Globus pallidus (tissue), 1 donor: ENCODE results near the gene SPINK9.
"Not testable (repeated sequence)": the region's sequence is repeated elsewhere in the genome, so short reads cannot be mapped to it uniquely, and the experiment has no call there.

Experiments
- DNase-seq: peaks from one replicate; pipeline ENCODE4 v3.0.0-alpha.2; 2015; ENCODE audit warnings: low spot score

Gene SPINK9, protein sequence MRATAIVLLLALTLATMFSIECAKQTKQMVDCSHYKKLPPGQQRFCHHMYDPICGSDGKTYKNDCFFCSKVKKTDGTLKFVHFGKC

DNA sequence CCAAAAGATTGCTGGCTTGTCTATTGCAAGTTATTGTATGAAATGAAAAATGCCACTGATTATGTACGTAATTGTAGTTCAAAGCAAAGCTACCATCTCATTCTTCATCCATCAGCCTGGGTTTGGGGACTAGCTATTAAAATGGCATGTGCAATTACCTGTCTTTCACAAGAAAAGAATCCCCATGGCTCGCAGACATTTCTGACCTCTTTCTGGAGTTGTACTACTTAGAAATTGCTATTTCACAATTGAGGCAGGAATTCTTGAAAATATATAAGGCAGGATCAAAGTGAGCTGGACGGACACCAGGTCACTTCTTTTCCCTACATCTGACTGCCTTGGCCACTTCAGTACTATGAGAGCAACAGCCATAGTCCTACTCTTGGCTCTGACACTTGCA lies at the start of gene SPINK9:
Gene SPINK9, plus strand, starts transcription at position 301 of the 400 bp plus-strand sequence. Its CDS starts 55 bp downstream, at position 356.
- DNase-seq = no peak

DNA sequence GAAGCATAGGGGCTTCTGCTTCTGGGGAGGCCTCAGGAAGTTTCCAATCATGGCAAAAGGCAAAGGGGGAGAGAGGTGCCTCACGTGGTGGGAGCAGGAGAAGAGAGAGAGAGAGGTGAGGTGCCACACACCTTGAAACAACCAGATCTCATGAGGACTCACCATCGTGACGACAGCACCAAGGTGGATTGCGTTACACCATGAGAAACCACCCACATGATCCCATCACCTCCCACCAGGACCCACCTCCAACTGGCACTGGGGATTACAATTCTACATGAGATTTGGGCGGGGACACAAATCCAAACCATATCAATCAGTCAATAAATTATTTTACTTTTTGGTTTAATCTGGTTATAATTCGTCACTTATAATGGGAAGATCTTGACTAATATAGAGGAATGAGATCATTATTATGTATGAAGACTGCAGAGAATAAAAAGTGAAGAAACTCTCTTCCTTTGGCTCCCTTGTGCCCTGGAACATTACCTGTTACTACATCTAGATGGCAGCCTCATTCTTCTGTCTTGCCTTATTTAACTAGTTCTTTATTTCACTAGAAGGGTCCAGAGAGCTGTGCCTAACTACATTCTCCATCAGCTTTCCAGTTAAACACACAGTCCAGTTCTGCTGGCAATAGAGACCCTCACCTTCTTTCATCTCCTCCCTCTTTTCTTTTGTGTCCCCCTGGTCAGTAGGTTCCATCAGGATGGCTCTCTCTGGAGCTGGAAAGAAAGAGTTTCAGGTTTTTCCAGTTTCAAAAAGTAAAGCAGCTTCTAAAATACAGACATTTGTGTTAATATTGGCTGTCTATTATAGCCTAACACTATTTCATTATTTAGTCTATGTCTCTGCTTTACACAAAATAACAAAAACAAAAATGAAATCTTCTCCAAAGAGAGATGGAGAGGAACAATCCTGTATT lies 44.8 kb upstream of the SPINK9 start:
- peak; percentile 34 for DNase-seq

DNA sequence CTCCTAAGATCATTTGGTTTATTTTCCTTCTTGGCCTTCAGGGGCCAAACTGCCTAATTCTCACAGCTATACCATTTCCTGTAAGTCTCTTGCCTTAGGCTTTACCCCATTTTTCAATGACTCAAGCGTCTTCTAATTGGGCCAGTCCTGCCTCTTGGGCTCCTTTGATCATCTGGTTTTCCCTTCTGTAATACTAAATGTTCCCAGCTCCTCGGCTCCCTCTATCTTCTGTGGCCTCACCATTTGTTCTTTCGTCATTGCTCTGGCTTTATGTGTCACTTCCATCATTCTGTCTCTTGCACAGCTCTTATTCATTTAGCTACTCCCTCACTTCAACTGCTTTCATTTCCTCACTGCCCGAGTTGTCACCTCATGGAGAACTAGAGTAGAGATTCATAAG lies 37.6 kb upstream of the SPINK9 start:
- DNase-seq = no peak

DNA sequence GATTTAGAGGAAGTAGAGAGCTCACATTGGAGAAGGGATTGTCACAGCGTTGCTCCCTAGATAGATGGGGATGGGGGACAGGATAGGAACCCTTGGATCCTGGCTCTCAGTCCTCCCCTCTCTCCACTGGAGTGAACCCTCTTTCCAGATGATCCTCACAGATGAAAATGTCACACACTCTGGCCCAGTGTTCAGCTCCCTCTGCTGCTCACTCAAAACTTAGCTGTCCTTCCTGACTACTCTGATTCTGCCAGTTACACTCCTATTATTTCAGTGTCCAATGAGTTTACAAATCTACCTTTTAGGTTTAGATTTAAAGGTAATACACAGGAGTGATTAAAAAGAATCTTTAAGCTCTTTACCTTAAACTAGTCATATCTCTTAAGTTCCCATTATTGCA lies 28.9 kb upstream of the SPINK9 start:
- no peak for DNase-seq

DNA sequence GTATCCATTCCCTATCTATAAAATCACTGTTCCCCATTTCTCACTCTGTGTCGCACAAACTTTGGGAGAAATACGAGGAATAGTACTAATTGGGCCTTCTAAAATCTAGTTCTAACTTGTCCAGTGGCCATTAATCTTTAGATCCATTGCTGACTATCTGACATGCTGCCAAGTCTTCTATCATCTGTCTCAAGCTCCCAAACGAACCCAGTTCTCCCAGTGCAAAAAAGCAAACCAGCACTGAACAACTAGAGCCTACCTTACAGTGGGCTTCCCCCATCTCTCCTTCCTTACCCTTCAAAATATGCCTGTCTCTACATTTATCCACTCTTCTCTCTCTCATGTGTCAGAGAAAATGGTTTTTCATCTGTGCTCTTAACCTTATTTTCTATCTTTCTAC lies 26.3 kb upstream of the SPINK9 start:
- DNase-seq = no peak

DNA sequence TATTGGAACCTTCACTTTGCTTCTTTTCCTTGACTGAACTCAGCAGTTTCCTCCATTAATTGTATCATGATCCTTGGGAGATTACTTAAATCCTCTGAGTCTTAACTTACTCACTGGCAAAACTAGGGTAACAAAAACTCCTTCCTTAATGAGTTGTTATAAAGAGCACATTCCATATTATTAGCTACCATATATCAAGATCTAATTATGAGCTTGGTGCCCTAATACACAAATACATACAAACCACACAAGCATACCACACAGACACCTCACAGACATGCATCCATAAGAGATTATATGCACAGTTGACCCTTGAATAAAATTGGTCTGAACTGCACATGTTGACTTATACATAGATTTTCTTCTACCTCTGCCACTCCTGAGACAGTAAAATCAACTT lies 25.6 kb upstream of the SPINK9 start:
- DNase-seq = no peak

DNA sequence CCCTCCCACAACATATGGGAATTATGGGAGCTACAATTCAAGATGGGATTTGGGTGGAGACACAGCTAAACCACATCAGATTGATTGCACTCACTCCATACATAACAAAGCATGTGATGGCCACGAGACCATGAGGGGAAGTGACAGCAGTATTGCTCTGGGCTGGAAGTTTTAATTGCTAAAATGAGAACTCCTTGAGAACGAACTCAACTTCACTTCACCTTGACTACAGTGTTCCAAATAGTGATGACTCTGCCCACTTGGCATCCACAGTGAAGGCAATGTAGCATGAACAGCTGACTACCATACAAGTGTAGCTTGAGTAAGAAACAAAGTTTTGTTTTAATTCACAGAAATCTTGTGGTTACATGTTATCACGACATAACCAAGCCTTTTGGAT lies 23.9 kb upstream of the SPINK9 start:
- DNase-seq = no peak

DNA sequence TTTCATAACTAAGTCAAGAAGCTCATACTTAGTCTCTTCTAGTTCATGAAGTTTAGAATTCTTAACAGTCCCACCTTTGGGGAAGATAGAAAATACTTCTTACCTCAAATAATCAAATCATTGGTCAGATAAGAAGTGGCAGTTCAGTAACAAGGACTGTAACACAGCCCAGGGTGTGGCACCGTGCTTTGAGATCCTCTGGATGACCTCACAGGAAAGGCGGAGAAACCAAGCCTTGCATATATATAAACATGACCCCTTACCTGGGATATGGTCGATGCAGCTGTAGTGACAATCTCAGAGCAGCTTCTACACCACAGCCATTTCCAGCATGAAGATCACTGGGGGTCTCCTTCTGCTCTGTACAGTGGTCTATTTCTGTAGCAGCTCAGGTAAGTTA lies 23.2 kb upstream of the SPINK9 start, which contains the start of gene SPINK7:
Gene SPINK7, plus strand, starts transcription at position 271 of the 400 bp plus-strand sequence. Its CDS starts 61 bp downstream, at position 332.
- DNase-seq = no peak

DNA sequence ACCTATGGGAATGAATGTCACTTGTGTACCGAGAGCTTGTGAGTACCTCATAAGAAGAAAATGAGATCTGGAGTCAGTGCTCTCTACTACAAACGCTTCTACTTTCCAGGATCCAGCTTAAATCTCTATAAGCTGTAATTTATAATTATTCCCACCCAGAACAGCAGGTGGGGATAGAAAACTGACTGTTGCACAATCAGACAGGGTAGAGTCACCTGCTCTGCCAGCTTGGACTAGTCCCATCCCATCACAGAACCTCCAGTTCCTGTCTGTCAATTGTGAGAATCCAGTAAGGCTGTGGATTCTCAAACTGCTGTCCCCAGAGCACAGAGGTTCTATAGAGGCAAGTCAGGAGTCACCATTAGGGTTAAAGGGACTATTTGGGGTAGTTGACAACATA lies 21.2 kb upstream of the SPINK9 start:
- no peak for DNase-seq

DNA sequence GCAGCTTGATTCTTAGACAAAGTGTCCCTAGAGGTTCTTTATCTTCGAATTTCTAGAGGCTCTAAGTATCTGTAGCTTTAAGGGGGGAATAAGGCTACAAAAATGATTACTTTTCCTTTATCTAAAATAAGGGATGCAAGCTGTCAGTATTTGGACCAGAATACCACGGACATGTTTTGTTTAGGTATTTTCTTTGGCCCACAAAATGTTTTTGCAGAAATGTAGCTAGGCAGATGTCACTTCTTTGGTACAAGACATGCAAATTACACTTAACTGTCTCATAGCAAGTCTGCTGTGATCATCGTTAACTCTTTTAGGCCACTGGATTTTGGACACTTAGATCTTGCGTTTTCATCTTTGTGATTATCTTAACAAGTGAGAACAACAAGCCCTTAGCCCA lies 20.6 kb upstream of the SPINK9 start:
- DNase-seq = no peak

DNA sequence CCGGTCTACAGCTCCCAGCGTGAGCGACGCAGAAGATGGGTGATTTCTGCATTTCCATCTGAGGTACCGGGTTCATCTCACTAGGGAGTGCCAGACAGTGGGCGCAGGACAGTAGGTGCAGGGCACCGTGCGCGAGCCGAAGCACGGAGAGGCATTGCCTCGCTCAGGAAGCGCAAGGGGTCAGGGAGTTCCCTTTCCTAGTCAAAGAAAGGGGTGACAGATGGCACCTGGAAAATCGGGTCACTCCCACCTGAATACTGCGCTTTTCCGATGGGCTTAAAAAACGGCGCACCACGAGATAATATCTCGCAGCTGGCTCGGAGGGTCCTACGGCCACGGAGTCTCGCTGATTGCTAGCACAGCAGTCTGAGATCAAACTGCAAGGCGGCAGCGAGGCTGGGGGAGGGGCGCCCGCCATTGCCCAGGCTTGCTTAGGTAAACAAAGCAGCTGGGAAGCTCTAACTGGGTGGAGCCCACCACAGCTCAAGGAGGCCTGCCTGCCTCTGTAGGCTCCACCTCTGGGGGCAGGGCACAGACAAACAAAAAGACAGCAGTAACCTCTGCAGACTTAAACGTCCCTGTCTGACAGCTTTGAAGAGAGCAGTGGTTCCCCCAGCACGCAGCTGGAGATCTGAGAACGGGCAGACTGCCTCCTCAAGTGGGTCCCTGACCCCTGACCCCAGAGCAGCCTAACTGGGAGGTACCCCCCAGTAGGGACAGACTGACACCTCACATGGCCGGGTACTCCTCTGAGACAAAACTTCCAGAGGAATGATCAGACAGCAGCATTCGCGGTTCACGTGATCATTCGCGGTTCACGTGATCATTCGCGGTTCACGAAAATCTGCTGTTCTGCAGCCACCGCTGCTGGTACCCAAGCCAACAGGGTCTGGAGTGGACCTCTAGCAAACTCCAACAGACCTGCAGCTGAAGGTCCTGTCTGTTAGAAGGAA lies 15.1 kb upstream of the SPINK9 start:
- not testable (repeated sequence) for DNase-seq

DNA sequence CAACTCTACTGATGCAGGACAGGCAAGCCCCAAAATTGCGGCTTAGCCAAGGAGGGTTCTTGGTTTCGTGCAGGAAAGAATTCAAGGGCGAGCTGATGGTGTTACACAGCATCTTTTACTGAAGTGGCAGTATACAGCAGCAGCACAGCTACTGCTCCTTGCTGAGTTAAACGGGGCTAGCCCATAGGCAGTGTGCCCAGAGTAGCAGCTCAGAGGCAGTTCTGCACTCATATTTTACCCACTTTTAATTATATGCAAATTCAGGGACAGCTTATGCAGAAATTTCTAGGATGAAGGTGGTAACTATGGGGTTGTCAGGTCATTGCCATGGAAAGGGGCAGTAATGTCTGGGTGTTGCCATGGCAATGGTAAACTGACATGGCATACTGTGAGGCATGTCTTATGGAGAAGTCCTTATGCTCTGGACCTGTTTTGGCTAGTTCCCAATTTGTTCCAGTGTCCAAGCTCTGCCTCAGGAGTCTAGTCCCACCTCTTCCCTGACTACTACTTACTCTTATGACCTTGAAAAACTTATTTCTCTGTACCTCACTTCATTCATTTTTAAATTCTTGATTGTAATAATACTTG lies 2.0 kb upstream of the SPINK9 start:
- no peak for DNase-seq

DNA sequence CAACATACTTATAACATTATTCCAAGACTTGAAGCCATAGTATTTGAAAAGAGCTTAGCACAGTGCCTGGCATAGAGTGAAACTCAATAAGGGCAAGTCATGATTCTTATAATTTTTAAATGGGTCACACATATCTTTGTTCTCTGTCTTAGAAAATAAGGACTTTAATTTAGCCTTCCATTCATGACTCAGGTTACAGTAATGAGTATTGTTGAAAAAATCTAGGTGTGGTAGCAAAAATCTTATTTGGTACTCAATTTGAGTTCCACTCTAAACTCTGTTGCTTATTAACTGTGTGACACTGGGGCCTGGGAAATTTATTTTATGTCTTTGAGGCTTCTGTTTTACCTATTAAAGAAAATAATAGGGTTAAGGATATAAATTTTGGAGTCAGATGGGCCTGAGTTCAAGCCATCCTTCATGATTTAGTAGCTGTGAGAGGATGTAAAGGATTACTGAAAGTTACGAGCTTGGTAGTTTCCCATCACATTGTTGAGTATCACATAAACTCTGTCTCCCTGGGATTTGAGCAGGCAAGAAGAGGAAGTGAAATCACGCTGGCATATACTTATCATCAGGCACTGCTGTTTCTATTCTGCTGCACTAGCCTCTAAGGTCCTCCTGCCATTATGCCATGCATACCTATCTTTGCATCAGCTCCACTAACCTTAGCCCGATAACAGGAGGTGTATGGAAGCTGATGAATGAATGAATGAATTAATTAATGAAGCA lies 1.5 kb downstream of the SPINK9 start:
- DNase-seq = peak; percentile 7

DNA sequence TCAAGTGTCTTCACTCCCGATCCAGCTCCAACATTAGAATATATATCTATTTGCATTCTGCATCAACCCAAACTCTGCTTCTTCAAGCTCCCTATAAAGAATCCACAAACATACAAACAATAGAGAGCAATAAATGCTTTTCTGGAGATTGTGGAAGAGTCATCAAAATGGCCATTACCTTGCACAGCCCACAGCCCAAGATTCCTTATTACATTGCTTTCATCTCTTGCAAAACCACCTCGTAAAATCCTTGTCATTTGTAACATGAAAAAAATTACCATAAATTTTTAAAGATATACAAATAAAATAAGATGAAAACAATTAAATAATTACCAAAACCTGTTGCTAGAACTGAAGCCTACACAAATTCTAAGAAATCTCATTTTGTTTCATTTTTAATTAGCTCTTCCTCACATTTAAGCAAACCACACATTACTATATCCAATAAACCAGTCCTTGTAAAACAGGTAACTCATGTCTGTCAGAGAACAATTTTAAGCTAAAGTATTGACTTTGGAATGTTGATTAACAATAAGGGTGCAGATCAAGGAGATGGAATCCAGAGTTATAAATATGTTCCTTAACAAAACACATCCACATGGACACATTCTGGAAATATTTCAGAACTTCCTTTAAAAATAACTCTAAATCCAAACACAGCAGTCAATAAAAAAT lies 7.1 kb downstream of the SPINK9 start:
- DNase-seq = no peak

DNA sequence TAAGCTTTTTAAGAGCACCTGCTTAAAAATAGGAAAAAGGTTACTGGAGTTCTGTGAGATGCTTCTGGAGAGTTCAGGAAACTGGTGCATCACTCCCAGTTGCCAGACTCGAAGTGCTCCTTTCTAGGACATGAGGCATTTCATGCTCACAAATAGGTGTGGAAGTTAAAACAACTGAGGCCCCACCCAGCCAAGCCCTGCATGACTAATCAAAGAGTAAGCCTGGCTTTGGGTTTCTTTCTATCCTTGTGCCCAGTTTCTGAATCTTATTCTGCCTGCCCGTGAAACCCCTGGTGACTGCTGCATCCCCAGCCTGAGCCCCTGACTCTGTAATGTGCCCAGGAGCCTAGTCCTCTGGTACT lies 7.7 kb downstream of the SPINK9 start:
- no peak for DNase-seq

DNA sequence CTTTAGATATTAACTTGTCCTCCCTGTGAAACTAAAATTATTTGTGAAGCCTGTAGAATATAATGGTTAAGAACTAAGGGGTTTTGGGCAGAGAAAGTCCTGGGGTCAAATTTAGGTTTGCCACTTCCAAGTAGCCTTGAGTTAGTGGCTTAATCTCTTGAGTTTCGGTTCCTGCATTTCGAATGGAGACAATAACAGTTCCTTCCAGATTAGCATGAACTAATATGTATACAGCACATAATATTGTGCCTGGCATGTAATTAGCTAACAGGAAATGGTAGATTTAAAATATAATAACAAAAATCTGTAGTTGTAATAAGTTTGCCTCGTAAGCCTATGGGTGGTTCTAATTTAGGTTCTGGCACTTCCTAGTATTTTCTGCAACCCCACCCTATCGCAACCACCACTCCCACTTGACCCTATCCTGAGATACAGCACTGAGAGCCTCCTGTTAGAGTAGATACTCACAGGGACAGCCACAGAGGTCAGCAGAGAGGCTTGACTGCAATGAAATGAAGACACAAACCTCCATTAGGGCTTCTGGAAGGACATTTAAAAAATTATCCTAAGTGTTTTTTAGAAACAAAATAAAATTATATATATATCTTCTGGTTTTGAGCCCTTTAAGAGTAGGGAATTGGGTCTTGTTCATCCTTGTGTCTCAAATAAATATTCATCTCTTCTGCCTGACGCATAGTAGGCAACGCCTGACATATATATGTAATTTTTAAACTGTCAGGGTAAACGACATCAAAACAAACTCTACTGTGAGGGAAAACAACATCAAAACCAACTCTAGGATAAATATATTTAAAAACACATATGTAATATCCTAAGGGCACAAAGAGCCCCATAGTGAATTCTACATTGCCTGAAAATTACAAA lies 8.5 kb downstream of the SPINK9 start:
- DNase-seq = no peak

DNA sequence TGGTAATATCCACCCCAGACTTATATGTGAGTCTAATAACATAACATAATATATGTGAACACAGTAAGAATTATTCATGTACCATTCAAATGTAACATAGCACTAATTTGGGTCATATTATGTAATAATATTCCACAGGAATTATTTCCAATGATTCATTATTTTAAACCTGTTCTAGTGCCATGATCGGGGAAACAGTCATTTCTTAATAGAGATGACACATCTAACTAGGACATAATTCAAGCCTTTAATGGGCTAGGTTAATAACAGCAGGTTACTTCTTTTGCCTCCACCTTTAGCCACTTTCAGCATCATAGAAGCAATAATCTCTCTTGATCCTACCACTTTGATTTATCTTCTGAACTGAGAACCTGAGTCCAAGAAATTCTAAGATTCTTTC lies 12.3 kb downstream of the SPINK9 start:
- no peak for DNase-seq

DNA sequence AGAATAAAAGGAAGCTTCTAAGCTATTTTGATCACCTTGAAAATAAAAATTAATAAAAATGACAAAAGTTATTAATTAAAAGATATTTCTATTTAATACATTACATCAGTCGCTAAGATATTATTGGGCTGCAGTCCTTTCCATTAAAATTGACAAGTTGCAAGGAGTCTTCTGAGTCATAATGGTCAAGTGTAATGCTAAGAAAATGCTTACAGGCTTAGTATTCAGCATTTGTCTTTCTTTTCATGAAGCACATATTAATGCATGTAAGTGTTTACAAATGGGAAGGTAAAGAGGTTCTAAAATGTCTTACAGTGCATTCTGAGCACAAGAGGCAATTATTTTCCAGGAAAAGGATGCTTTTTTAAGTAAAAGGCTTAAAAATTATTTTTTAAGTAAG lies 17.3 kb downstream of the SPINK9 start:
- DNase-seq = no peak

DNA sequence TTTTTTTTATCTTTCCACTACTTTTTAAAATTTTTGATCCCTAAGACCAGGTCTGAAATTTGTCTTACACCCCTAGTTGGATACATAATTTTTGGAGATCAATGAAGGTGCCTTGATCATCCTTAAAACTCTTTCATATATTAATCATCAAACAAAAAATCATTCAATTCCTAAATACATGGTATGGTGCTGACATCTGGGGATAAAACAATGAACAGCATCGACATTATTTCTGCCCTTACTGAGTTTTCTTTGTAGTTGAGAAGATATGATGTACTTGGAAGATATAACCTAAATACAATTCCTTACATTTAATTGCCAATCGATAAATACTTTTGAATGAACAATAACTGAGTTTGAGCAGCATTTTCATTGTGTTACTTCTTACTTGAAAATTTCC lies 18.3 kb downstream of the SPINK9 start:
- DNase-seq = no peak

DNA sequence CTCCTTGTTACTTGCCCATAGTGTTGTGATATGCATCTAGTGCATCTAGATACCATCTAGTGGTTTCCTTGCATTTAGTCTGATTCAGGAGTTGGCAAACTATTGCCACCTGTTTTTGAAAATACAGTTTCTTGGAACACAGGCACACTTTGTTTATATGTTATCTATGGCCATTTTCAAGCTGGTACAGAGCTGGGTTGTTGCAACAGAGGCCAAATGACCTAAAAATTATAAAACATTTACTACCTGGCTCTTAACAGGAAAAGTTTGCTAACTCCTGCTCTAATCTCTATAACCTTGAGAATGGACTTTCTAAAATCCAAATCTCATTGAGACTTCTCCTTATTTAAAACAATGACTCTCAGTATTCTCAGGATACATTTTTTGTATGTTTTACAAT lies 29.0 kb downstream of the SPINK9 start:
- DNase-seq = no peak
